PFSK-1 (cell line): ENCODE data around the gene OR1F1.

Experiments
- FOXP2 ChIP-seq: optimal IDR thresholded peaks from 2 replicates; pipeline ENCODE3; 2011; ENCODE audit warnings: borderline replicate concordance, control low read depth, inconsistent platforms; ENCODE audit not compliant: insufficient read depth; ENCODE audit errors: extremely low read length, extremely low read depth
- POLR2AphosphoS5 ChIP-seq: IDR thresholded peaks from 2 replicates; pipeline ENCODE4 v1.6.1; 2012; ENCODE audit warnings: low read depth, mild to moderate bottlenecking, control low read depth, low read length, moderate library complexity
- SIN3A ChIP-seq: IDR thresholded peaks from 2 replicates; pipeline ENCODE4 v1.6.1; 2012; ENCODE audit warnings: mild to moderate bottlenecking, low read length, moderate library complexity, borderline replicate concordance; ENCODE audit not compliant: insufficient read depth
- TAF1 ChIP-seq: IDR thresholded peaks from 2 replicates; pipeline ENCODE4 v1.6.1; 2012; ENCODE audit warnings: low read length, control low read depth, borderline replicate concordance; ENCODE audit not compliant: insufficient read depth
- TF ChIP-seq, protein P1 (sequence below), 2 experiments: IDR thresholded peaks; 2 replicates each; pipeline versions ENCODE4 v1.6.1 to v1.8.0; 2011 to 2012; ENCODE audit warnings: low read depth in 2 of 2, low read length in 2 of 2, control low read depth in 1 of 2, inconsistent platforms in 1 of 2, mild to moderate bottlenecking in 1 of 2, moderate library complexity in 1 of 2; ENCODE audit not compliant: insufficient read depth in 1 of 2

DNA sequence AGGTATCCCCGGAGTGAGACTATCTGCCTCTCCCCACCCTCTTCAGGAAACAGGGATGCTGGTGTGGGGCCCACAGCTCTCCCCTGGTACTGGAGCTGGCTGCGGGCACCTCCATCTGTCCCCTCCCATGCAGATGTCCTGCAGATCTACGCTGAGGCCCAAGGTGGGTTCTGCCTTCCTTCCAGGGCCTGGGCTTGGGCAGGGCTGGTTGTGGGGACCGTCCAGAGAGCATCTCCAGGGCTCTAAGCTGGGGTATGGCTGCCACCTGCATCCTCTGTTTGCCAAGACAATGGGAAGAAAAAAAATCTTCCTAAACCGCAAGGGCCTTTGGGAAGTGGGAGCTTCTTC, 40.3 kb upstream of the OR1F1 start:
- TF ChIP-seq SIN3A: no peak
- no peak for TF ChIP-seq POLR2AphosphoS5
- TF ChIP-seq, protein P1, sequence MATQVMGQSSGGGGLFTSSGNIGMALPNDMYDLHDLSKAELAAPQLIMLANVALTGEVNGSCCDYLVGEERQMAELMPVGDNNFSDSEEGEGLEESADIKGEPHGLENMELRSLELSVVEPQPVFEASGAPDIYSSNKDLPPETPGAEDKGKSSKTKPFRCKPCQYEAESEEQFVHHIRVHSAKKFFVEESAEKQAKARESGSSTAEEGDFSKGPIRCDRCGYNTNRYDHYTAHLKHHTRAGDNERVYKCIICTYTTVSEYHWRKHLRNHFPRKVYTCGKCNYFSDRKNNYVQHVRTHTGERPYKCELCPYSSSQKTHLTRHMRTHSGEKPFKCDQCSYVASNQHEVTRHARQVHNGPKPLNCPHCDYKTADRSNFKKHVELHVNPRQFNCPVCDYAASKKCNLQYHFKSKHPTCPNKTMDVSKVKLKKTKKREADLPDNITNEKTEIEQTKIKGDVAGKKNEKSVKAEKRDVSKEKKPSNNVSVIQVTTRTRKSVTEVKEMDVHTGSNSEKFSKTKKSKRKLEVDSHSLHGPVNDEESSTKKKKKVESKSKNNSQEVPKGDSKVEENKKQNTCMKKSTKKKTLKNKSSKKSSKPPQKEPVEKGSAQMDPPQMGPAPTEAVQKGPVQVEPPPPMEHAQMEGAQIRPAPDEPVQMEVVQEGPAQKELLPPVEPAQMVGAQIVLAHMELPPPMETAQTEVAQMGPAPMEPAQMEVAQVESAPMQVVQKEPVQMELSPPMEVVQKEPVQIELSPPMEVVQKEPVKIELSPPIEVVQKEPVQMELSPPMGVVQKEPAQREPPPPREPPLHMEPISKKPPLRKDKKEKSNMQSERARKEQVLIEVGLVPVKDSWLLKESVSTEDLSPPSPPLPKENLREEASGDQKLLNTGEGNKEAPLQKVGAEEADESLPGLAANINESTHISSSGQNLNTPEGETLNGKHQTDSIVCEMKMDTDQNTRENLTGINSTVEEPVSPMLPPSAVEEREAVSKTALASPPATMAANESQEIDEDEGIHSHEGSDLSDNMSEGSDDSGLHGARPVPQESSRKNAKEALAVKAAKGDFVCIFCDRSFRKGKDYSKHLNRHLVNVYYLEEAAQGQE (IDR thresholded peaks at IDR 0.05; ENCODE audit: insufficient read depth in 1 of 2, low read depth in 2 of 2, low read length in 2 of 2): no peak
- no peak for TF ChIP-seq TAF1
- no peak for TF ChIP-seq FOXP2
